Liver (tissue), 9 donors: ENCODE measurements around the gene NOM1. TPM values are rescaled to one million over a fixed set of nuclear protein-coding genes. Genes with fewer than 3 reads are reported as not detected.

ENCODE experiments used
- DNase-seq: peaks from one replicate; pipeline ENCODE4 v3.0.0-alpha.2; 2017; ENCODE audit warnings: low spot score
- H3K27ac ChIP-seq, 2 donors: one replicate each; pipeline ENCODE4 v1.7.0; 2013; ENCODE audit warnings: inconsistent platforms in 2 of 2, low read length in 2 of 2, control low read depth in 1 of 2, low read depth in 1 of 2, mild to moderate bottlenecking in 1 of 2
- H3K27me3 ChIP-seq, 4 donors: one replicate each; pipeline versions ENCODE4 v1.6.1 to v1.7.0; 2013; ENCODE audit warnings: low read length in 3 of 4, inconsistent platforms in 1 of 4, mild to moderate bottlenecking in 1 of 4, moderate library complexity in 1 of 4; ENCODE audit not compliant: control insufficient read depth in 4 of 4, insufficient read depth in 4 of 4
- H3K36me3 ChIP-seq, 4 donors: one replicate each; pipeline versions ENCODE4 v1.6.1 to v1.7.0; 2013; ENCODE audit warnings: low read length in 3 of 4, mild to moderate bottlenecking in 3 of 4, low read depth in 1 of 4, moderate library complexity in 1 of 4; ENCODE audit not compliant: control insufficient read depth in 4 of 4, insufficient read depth in 3 of 4
- H3K4me1 ChIP-seq, 4 donors: one replicate each; pipeline versions ENCODE4 v1.6.1 to v1.7.0; 2013; ENCODE audit warnings: low read length in 3 of 4, mild to moderate bottlenecking in 3 of 4, moderate library complexity in 1 of 4; ENCODE audit not compliant: control insufficient read depth in 4 of 4, insufficient read depth in 4 of 4
- H3K4me3 ChIP-seq, 3 donors: one replicate each; pipeline versions ENCODE4 v1.6.1 to v1.7.0; 2013; ENCODE audit warnings: low read length in 3 of 3, control low read depth in 1 of 3, low read depth in 1 of 3, mild to moderate bottlenecking in 1 of 3
- H3K9ac ChIP-seq, 2 donors: one replicate each; pipeline ENCODE4 v1.7.0; 2013; ENCODE audit warnings: low read length in 2 of 2, mild to moderate bottlenecking in 2 of 2, moderate library complexity in 2 of 2, control low read depth in 1 of 2, low read depth in 1 of 2
- H3K9me3 ChIP-seq, 4 donors: one replicate each; pipeline versions ENCODE4 v1.6.1 to v1.7.0; 2013; ENCODE audit warnings: low read length in 3 of 4; ENCODE audit not compliant: control insufficient read depth in 4 of 4
- FOXA2 ChIP-seq: IDR thresholded peaks from 2 replicates; pipeline ENCODE4 v1.6.1; 2016; ENCODE audit warnings: antibody characterized with exemption
- HNF4A ChIP-seq, 2 donors: conservative IDR thresholded peaks; 2 replicates each; pipeline ENCODE4 v1.6.1; 2016; ENCODE audit warnings: antibody characterized with exemption in 2 of 2, mild to moderate bottlenecking in 2 of 2
- HNF4G ChIP-seq: IDR thresholded peaks from 2 replicates; pipeline ENCODE4 v1.6.1; 2016; ENCODE audit warnings: antibody characterized with exemption
- JUND ChIP-seq, 2 donors: IDR thresholded peaks; 2 replicates each; pipeline ENCODE4 v1.6.1; 2016; ENCODE audit warnings: antibody characterized with exemption in 2 of 2
- NR2F2 ChIP-seq: IDR thresholded peaks from 2 replicates; pipeline ENCODE4 v1.6.1; 2016; ENCODE audit warnings: antibody characterized with exemption
- RXRA ChIP-seq, 2 donors: IDR thresholded peaks; 2 replicates each; pipeline ENCODE4 v1.6.1; 2017 to 2018; ENCODE audit warnings: antibody characterized with exemption in 2 of 2, mild to moderate bottlenecking in 1 of 2
- SP1 ChIP-seq: IDR thresholded peaks from 2 replicates; pipeline ENCODE4 v1.6.1; 2018; ENCODE audit warnings: antibody characterized with exemption, mild to moderate bottlenecking
- YY1 ChIP-seq: IDR thresholded peaks from 2 replicates; pipeline ENCODE4 v1.6.1; 2016; ENCODE audit warnings: antibody characterized with exemption, mild to moderate bottlenecking
- WGBS: extraction: QIAGEN DNeasy Blood & Tissue Kit; methylation state at CpG from one replicate; pipeline ENCODE4 v1.1.7; 2013; 5-methylcytosine and 5-hydroxymethylcytosine counted together
- polyA plus RNA-seq, 2 donors: library from polyadenylated mRNA; stranded (reverse) in 1 of 2; unstranded in 1 of 2; fragments of 200-250 nt in 1 of 2; fragments of >200 nt in 1 of 2; fragmentation: Nextera tagmentation in 1 of 2; extraction: Ambion mirVana in 1 of 2; gene quantifications; one replicate each; pipeline versions ENCODE4 v1.2.1 to v1.2.3, GENCODE V29; 2013 to 2015
- total RNA-seq, 2 donors: library from RNA; depleted of rRNA; stranded (reverse); fragments of >200 nt; gene quantifications; one replicate each; pipeline ENCODE4 v1.2.3, GENCODE V29; 2014
- TF ChIP-seq, protein P1 (sequence below): IDR thresholded peaks from 2 replicates; pipeline ENCODE4 v1.6.1; 2016; ENCODE audit warnings: antibody characterized with exemption
- TF ChIP-seq, protein P2 (sequence below): fragments of 150-350 bp; IDR thresholded peaks from 2 replicates; pipeline ENCODE4 v1.5.1; 2017; ENCODE audit warnings: improper control_type of control experiment, low read depth, low read length; ENCODE audit not compliant: missing input control
- TF ChIP-seq, protein P3 (sequence below): IDR thresholded peaks from 2 replicates; pipeline ENCODE4 v1.6.1; 2016; ENCODE audit warnings: antibody characterized with exemption
- TF ChIP-seq, protein P4 (sequence below): IDR thresholded peaks from 2 replicates; pipeline ENCODE4 v1.6.1; 2016; ENCODE audit warnings: antibody characterized with exemption, mild to moderate bottlenecking
- donor health status: healthy.
- donor health status: healthy.
- donor health status: healthy.
- donor health status: healthy.
- donor health status: healthy.

The NOM1 gene
- total and polyA plus RNA-seq, 4 donors, result 4.0 to 11.4 (median 6.2) TPM

DNA sequence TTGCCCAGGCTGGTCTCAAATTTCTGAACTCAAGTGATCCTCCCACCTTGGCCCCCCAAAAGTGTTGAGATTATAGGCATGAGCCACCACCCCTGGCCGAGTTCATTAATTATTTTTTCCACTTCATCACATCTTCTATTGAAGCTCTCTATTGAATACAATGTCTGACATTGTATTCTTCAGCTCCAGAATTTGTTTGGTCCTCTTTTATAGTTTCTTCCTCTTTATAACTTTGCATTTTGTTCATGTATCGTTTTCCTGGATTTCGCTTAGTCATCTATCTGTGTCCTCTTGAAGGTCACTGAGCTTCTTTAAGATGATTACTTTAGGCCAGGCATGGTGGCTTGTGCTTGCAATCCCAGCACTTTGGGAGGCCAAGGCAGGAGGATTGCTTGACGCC lies 30.2 kb downstream of the NOM1 start (continued):
- TF ChIP-seq, protein P1, sequence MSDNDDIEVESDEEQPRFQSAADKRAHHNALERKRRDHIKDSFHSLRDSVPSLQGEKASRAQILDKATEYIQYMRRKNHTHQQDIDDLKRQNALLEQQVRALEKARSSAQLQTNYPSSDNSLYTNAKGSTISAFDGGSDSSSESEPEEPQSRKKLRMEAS, result no peak

DNA sequence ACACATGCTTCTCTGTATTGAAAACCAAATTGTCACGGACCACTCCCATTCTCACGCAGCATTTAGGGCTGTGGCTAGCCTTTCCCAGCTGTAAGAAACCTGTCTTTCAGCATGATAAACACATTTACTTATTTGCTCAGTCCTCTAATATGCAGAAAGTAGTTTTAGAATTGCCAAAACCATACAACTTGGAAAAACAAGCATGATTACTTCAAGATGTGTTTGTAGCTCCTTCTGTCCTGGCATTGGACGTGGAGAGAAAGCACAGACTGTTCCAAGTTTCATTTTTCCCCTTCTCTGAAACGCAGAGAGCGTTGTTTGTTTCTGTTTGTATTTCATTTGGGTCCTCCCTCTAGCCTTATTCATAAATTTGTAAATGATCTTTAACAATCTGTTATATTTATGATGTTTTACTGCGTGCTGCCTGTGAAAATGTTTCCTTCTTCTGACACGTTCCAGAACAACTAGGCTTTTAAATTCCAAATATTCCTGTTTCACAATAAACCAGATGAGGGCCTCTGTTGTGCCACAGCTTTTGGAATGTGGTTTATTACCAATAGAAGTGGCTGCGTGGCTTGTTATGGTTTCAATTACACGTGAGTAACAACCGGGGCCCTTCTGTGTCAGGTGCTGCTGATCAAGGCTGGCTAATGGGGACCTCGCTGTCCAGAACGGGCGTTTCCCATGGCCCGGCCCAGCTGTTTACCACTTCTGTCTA lies 34.8 kb downstream of the NOM1 start:
- no peak overlapping the region for H3K4me3 ChIP-seq
- H3K36me3 ChIP-seq, result no peaks in the 10 kb centered on the region
- DNase-seq, result no peak
- H3K9ac ChIP-seq, result no peak overlapping the region
- TF ChIP-seq FOXA2, result no peak
- no peak for TF ChIP-seq HNF4G
- TF ChIP-seq JUND (IDR thresholded peaks at IDR 0.05), result no peak
- no peak for TF ChIP-seq RXRA (IDR thresholded peaks at IDR 0.05)
- no peak for TF ChIP-seq SP1
- TF ChIP-seq, protein P1, result no peak
- no peak for TF ChIP-seq HNF4A (conservative IDR thresholded peaks at IDR 0.05)
- no peak for TF ChIP-seq NR2F2
- TF ChIP-seq, protein P2, sequence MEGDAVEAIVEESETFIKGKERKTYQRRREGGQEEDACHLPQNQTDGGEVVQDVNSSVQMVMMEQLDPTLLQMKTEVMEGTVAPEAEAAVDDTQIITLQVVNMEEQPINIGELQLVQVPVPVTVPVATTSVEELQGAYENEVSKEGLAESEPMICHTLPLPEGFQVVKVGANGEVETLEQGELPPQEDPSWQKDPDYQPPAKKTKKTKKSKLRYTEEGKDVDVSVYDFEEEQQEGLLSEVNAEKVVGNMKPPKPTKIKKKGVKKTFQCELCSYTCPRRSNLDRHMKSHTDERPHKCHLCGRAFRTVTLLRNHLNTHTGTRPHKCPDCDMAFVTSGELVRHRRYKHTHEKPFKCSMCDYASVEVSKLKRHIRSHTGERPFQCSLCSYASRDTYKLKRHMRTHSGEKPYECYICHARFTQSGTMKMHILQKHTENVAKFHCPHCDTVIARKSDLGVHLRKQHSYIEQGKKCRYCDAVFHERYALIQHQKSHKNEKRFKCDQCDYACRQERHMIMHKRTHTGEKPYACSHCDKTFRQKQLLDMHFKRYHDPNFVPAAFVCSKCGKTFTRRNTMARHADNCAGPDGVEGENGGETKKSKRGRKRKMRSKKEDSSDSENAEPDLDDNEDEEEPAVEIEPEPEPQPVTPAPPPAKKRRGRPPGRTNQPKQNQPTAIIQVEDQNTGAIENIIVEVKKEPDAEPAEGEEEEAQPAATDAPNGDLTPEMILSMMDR, result no peak
- H3K4me1 ChIP-seq, result no peaks in the 10 kb centered on the region
- H3K9me3 ChIP-seq, result no peaks in the 10 kb centered on the region
- H3K27ac ChIP-seq, result no peak overlapping the region
- no peaks in the 10 kb centered on the region for H3K27me3 ChIP-seq
- WGBS, result 83% methylated on average over 14 of the region's 14 CpGs

DNA sequence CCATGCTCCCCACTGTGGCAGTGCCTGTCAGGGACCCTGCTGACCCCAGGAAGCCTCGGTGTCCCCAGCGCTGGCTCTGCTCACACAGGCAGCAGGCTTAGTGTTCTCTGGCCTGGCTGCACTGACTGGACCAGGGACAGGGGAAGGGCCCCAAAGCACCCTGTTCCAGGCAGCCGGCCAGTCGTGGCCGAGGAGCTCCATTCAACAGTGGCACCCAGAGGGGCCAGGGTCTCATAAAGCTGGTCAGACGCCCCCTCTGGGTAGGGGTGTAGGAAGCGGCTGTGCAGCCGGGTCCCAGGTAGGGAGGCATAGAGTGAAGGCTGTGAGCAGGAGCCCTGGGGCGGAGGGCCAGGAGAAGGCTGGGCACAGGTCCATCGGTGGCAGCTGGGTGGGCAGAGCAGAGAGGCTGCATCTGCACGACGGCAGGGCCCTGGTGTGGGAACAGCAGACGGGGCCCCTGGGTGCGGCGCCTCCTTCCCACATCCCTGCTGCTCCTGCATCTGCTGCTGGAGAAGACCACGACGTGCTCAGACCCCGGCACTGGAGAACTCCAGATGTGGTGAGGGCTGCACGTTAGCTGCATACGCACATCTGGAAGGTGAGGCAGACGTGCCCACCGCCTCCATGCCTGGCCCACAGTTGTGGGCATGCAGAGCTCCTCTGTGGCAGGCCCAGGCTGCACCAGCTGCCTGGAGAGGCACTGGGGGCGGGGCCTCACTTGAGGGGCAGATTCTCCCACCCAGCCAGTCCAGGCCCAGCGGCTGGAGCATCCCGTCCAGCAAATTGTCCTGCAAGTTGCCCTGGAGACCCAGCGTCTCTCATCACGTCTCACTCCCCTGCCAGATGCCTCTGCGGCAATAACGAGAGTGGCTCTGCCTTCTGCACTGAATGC lies 35.8 kb downstream of the NOM1 start:
- no peaks in the 10 kb centered on the region for H3K27me3 ChIP-seq
- TF ChIP-seq, protein P2, result no peak
- TF ChIP-seq, protein P3, sequence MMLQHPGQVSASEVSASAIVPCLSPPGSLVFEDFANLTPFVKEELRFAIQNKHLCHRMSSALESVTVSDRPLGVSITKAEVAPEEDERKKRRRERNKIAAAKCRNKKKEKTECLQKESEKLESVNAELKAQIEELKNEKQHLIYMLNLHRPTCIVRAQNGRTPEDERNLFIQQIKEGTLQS, result no peak
- TF ChIP-seq YY1, result no peak
- TF ChIP-seq, protein P4, sequence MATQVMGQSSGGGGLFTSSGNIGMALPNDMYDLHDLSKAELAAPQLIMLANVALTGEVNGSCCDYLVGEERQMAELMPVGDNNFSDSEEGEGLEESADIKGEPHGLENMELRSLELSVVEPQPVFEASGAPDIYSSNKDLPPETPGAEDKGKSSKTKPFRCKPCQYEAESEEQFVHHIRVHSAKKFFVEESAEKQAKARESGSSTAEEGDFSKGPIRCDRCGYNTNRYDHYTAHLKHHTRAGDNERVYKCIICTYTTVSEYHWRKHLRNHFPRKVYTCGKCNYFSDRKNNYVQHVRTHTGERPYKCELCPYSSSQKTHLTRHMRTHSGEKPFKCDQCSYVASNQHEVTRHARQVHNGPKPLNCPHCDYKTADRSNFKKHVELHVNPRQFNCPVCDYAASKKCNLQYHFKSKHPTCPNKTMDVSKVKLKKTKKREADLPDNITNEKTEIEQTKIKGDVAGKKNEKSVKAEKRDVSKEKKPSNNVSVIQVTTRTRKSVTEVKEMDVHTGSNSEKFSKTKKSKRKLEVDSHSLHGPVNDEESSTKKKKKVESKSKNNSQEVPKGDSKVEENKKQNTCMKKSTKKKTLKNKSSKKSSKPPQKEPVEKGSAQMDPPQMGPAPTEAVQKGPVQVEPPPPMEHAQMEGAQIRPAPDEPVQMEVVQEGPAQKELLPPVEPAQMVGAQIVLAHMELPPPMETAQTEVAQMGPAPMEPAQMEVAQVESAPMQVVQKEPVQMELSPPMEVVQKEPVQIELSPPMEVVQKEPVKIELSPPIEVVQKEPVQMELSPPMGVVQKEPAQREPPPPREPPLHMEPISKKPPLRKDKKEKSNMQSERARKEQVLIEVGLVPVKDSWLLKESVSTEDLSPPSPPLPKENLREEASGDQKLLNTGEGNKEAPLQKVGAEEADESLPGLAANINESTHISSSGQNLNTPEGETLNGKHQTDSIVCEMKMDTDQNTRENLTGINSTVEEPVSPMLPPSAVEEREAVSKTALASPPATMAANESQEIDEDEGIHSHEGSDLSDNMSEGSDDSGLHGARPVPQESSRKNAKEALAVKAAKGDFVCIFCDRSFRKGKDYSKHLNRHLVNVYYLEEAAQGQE, result no peak
- TF ChIP-seq HNF4G, result no peak
- no peak overlapping the region for H3K9ac ChIP-seq
- WGBS, result 92% methylated on average over 29 of the region's 29 CpGs
- no peak overlapping the region for H3K4me3 ChIP-seq
- H3K4me1 ChIP-seq, result no peaks in the 10 kb centered on the region
- H3K36me3 ChIP-seq, result no peaks in the 10 kb centered on the region
- H3K9me3 ChIP-seq, result no peaks in the 10 kb centered on the region
- no peak overlapping the region for H3K27ac ChIP-seq
- DNase-seq, result no peak
